BE2C (cell line): Measurements from ENCODE around the gene ZFAND2B. TPM values are rescaled to one million over a fixed set of nuclear protein-coding genes. Genes with fewer than 3 reads are reported as not detected.

Experiments
- DNase-seq: peaks from one replicate; pipeline ENCODE4 v3.0.0-alpha.2; 2020
- H3K27me3 ChIP-seq: fragments of 250-450 bp; sonication (Bioruptor Pico); 2 replicates; pipeline ENCODE4 v1.5.1; 2020; ENCODE audit warnings: mild to moderate bottlenecking
- H3K36me3 ChIP-seq: fragments of 250-450 bp; sonication (Bioruptor Pico); 2 replicates; pipeline ENCODE4 v1.5.1; 2020; ENCODE audit warnings: mild to moderate bottlenecking
- H3K4me1 ChIP-seq: fragments of 250-450 bp; sonication (Bioruptor Pico); 2 replicates; pipeline ENCODE4 v1.5.1; 2020
- H3K4me3 ChIP-seq: 2 replicates; pipeline ENCODE4 v1.5.1; 2011; ENCODE audit warnings: low read depth, low read length
- H3K9me3 ChIP-seq: fragments of 250-450 bp; sonication (Bioruptor Pico); 2 replicates; pipeline ENCODE4 v1.5.1; 2020
- polyA plus RNA-seq: library from polyadenylated mRNA; unstranded; fragments of >200 nt; gene quantifications from one replicate; pipeline ENCODE4 v1.2.1, GENCODE V29; 2012; ENCODE audit warnings: low read depth, missing spikeins; ENCODE audit not compliant: insufficient read length, insufficient read depth
- TF ChIP-seq, protein P1 (sequence below): IDR thresholded peaks from 2 replicates; pipeline ENCODE4 v1.5.1; 2012; ENCODE audit warnings: mild to moderate bottlenecking, low read depth, low read length

The ZFAND2B gene, protein sequence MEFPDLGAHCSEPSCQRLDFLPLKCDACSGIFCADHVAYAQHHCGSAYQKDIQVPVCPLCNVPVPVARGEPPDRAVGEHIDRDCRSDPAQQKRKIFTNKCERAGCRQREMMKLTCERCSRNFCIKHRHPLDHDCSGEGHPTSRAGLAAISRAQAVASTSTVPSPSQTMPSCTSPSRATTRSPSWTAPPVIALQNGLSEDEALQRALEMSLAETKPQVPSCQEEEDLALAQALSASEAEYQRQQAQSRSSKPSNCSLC
- polyA plus RNA-seq: 121 TPM

DNA sequence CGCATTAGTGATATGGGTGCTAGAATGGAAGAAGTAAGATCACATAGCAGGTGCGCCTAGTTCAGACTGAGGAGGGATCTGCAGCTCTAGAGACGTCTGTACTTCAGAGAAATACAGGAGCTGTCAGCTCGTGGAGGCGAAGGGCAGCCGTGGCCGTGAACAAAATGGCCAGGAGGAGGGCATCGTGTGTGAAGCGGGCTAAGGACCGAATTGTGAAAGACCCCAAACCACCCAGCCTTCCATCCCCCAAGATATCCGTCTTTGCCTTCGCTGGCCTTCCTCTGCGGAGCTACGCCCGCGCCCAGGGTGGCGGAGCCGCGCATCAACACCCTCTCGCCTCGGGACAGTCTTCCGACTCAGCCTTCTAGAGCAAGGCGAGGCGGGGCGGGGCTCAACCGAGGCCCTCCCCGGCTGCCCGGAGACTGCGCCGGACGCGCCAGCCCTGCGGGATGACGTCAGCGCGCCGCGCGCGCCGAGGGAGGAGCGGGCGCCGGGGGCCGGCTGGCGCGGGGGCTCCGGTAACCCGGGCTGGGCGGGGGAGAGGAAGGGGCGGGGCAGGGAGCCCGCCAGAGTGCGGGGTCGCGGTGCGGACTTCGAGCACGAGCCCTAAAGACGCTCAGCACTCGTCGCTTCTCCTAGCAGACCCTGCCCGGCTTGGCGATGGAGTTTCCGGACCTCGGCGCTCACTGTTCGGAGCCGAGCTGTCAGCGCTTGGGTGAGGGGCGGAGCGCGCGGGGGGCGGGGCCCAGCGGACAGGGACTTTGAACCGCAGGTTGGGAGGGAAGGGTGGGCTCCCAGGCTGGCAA is at the start of gene ZFAND2B:
Gene ZFAND2B, plus strand, starts transcription at position 455 of the 806 bp plus-strand sequence. Its CDS starts 206 bp downstream, at position 661.
- TF ChIP-seq, protein P1, sequence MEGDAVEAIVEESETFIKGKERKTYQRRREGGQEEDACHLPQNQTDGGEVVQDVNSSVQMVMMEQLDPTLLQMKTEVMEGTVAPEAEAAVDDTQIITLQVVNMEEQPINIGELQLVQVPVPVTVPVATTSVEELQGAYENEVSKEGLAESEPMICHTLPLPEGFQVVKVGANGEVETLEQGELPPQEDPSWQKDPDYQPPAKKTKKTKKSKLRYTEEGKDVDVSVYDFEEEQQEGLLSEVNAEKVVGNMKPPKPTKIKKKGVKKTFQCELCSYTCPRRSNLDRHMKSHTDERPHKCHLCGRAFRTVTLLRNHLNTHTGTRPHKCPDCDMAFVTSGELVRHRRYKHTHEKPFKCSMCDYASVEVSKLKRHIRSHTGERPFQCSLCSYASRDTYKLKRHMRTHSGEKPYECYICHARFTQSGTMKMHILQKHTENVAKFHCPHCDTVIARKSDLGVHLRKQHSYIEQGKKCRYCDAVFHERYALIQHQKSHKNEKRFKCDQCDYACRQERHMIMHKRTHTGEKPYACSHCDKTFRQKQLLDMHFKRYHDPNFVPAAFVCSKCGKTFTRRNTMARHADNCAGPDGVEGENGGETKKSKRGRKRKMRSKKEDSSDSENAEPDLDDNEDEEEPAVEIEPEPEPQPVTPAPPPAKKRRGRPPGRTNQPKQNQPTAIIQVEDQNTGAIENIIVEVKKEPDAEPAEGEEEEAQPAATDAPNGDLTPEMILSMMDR: 0 out of 2 replicates have a peak, but pooled peaks have one; percentile 13
- H3K36me3 ChIP-seq: peaks cover 20% of the 10 kb centered on the region
- no peaks in the 10 kb centered on the region for H3K27me3 ChIP-seq
- peak; percentile 97 for DNase-seq
- peaks cover 11% of the 10 kb centered on the region for H3K4me1 ChIP-seq
- peak within 1 kb of the TSS; percentile 71 for H3K4me3 ChIP-seq
- no peaks in the 10 kb centered on the region for H3K9me3 ChIP-seq

DNA sequence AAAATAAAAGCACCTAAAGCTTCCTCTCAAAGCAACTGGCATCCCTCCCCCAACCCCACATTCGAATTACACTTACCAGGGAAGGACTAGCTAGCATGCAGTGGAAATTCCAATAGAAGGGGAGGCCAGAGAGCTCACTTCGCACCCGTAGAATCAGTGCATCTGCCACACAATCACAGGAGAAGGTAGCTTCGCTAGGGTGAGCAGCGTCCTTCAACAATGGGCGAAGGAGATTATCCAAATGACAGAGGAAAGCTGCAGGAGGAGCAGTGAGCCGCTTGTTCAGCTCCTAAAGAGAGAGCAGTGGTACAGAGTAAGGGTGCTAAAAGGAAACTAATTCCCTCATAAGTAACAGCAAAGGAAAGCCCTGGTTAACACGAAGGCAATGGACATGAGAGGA is 49.2 kb upstream of the ZFAND2B start:
- no peak for DNase-seq
- peaks cover 18% of the 10 kb centered on the region for H3K36me3 ChIP-seq

DNA sequence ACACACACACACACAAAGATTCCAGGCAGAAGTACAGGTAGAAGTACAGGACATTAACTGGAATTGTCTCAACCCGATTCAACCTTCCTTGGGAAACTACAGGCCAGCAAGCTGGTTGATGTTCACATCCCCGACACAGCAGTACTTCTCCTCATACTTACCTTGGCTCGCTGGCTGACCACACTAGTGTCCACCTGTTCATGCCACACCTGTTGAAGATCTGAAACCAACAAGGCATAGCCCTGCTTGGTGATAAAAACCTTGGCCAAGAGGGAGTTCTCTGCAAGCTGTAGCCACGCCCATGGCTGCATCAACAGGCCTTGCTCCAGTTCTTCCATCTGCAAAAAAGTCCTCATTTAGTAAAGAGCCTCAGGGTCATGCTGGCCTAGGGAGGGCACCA is 48.6 kb upstream of the ZFAND2B start:
- Histone ChIP-seq H3K9me3 (no peaks in the 10 kb centered on the region), H3K4me1 (no peaks in the 10 kb centered on the region), H3K27me3 (no peaks in the 10 kb centered on the region), H3K36me3 (peaks cover 17% of the 10 kb centered on the region), H3K4me3 (no peak overlapping the region)
- no peak for DNase-seq
- TF ChIP-seq, protein P1: no peak

More for the DNA sequence above, 49.2 kb upstream of the ZFAND2B start:
- H3K4me3 ChIP-seq: no peak overlapping the region
- no peaks in the 10 kb centered on the region for H3K9me3 ChIP-seq
- TF ChIP-seq, protein P1: no peak
- no peaks in the 10 kb centered on the region for H3K27me3 ChIP-seq
- no peaks in the 10 kb centered on the region for H3K4me1 ChIP-seq

- no peaks in the 10 kb centered on the region for H3K27me3 ChIP-seq
These were observed 48.0 kb upstream of the ZFAND2B start for GRCh38 chr2:219158586-219158985.

DNA sequence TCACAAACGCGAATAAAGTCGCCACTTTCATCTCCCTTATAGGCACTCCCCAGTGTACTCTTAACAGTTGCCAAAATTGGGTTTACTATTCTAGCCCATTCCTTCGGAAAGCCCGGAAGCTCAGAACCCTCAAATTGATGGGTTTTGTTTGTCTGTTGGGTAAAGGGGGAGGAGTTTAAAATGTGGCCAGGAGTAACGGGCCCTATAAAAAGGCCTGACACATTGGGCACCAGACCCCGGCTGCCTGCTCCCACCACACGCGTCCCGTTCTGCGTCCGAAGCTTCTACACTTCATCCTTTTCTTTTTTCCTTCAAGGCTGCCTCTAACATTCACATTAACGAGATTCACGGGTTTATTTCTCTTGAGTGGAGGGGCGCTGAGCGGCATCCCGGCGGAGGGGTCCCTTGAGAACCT is 46.8 kb upstream of the ZFAND2B start:
- no peaks in the 10 kb centered on the region for H3K4me1 ChIP-seq
- TF ChIP-seq, protein P1: no peak
- H3K36me3 ChIP-seq: peaks cover 4% of the 10 kb centered on the region; the same call in 1 of the 2 replicates
- DNase-seq: no peak
- no peaks in the 10 kb centered on the region for H3K27me3 ChIP-seq
- peak overlapping the region; percentile 78 for H3K4me3 ChIP-seq
- H3K9me3 ChIP-seq: no peaks in the 10 kb centered on the region

More at GRCh38 chr2:219158586-219158985, 48.0 kb upstream of the ZFAND2B start:
- no peak overlapping the region for H3K4me3 ChIP-seq
- H3K36me3 ChIP-seq: peaks cover 13% of the 10 kb centered on the region
- DNase-seq: no peak
- H3K9me3 ChIP-seq: no peaks in the 10 kb centered on the region
- TF ChIP-seq, protein P1: no peak
- no peaks in the 10 kb centered on the region for H3K4me1 ChIP-seq
